Measurements from ENCODE around the gene RBM7.

RBM7 gene

GRCh38 chr11:114362958-114363357 is 37.5 kb upstream of the RBM7 start:
- in situ Hi-C loops (cut with MboI; ENCODE audit: low sequenced_read_pairs, unreplicated experiment) = no loop called here
- no peak for DNase-seq (ENCODE audit: low spot score)
- no peak for TF ChIP-seq CTCF (IDR thresholded peaks at IDR 0.05; ENCODE audit: borderline replicate concordance, control extremely low read depth, extremely low read depth, insufficient read depth, missing control alignments)

GRCh38 chr11:114366331-114367243 is 33.9 kb upstream of the RBM7 start:
- no peak for TF ChIP-seq CTCF (IDR thresholded peaks at IDR 0.05; ENCODE audit: borderline replicate concordance, control extremely low read depth, extremely low read depth, insufficient read depth, missing control alignments)
- DNase-seq (ENCODE audit: low spot score) = no peak
- in situ Hi-C loops (cut with MboI; ENCODE audit: low sequenced_read_pairs, unreplicated experiment) = no loop called here

- in situ Hi-C loops (cut with MboI; ENCODE audit: low sequenced_read_pairs, unreplicated experiment) = no loop called here
- DNase-seq (ENCODE audit: low spot score) = no peak
- no peak for TF ChIP-seq CTCF (IDR thresholded peaks at IDR 0.05; ENCODE audit: borderline replicate concordance, control extremely low read depth, extremely low read depth, insufficient read depth, missing control alignments)
Measured at GRCh38 chr11:114367244-114367957, 33.1 kb upstream of the RBM7 start.

GRCh38 chr11:114368918-114369680 is 31.4 kb upstream of the RBM7 start:
- TF ChIP-seq CTCF (IDR thresholded peaks at IDR 0.05; ENCODE audit: borderline replicate concordance, control extremely low read depth, extremely low read depth, insufficient read depth, missing control alignments) = no peak
- in situ Hi-C loops (cut with MboI; ENCODE audit: low sequenced_read_pairs, unreplicated experiment) = no loop called here
- no peak for DNase-seq (ENCODE audit: low spot score)

GRCh38 chr11:114375052-114375451 is 25.4 kb upstream of the RBM7 start:
- in situ Hi-C loops (cut with MboI; ENCODE audit: low sequenced_read_pairs, unreplicated experiment) = no loop called here
- no peak for TF ChIP-seq CTCF (IDR thresholded peaks at IDR 0.05; ENCODE audit: borderline replicate concordance, control extremely low read depth, extremely low read depth, insufficient read depth, missing control alignments)
- DNase-seq (ENCODE audit: low spot score) = no peak

- in situ Hi-C loops (cut with MboI; ENCODE audit: low sequenced_read_pairs, unreplicated experiment) = no loop called here
- no peak for TF ChIP-seq CTCF (IDR thresholded peaks at IDR 0.05; ENCODE audit: borderline replicate concordance, control extremely low read depth, extremely low read depth, insufficient read depth, missing control alignments)
- DNase-seq (ENCODE audit: low spot score) = no peak
Measured at GRCh38 chr11:114377612-114378267, 22.7 kb upstream of the RBM7 start.
